ENCODE data around the gene GEMIN4. TPM values are rescaled to one million over a fixed set of nuclear protein-coding genes. Genes with fewer than 3 reads are reported as not detected.
"Not testable (repeated sequence)": the region's sequence is repeated elsewhere in the genome, so short reads cannot be mapped to it uniquely, and the experiment has no call there.

Gene GEMIN4
- total RNA-seq, 6 donors from 2014 or later = 17.6 to 79.6 (median 21.5) TPM

DNA sequence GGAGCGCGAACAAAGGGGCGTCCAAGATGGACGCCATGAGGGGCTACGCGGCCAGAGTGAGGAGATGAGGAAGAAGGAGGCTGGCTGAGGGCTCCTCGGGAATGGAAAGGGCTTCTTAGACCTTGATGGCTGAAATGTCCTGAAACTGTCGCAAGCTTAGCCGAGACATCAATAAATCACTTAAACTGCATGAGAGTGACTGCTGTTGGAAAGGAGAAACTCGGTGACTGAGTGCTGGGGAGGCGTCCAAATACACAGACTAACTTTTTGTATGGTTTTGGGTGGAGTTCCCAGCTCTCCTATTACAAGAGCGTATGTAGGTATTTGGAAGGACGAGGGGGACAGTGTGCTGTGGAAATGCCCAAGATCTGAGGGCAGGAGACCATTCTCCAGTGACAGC, 1.4 kb upstream of the GEMIN4 start:
- Histone ChIP-seq H3K27me3 (no peaks in the 10 kb centered on the region), H3K4me1 (peaks cover 13 to 34% (median 15%) of the 10 kb centered on the region in 4 donors), H3K27ac (no peak overlapping the region), H3K9me3 (no peaks in the 10 kb centered on the region), H3K4me3 (no peak overlapping the region), H3K36me3 (peaks cover 0 to 14% (median 3%) of the 10 kb centered on the region in 4 donors)
- ATAC-seq (ENCODE audit: low FRiP score in 2 of 2) (no peak), DNase-seq (no peak)
- no peak for TF ChIP-seq EP300 (IDR thresholded peaks at IDR 0.05)
- WGBS, 2 donors = 82 to 84% methylated on average over 13 of the region's 13 CpGs

DNA sequence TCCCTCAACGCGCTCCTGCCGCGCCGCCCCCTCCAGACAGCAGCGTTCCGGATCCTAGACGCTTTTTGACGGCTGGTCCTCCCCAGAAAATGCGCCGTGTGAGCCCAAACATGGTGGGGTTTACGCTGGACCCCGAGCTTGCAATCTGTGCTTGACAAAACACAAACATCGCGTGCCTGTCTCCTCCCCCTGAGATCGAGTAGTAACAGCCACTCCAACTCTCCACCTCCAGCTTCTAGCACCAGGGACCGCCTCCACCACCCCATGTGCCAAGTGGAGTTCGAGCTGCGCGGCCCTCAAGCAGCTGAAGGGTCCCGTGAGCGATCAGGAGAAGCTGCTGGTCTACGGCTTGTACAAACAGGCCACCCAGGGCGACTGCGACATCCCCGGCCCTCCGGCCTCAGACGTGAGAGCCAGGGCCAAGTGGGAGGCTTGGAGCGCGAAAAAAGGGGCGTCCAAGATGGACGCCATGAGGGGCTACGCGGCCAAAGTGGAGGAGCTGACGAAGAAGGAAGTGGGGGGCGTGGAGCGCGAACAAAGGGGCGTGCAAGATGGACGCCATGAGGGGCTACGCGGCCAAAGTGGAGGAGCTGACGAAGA, 656 bp upstream of the GEMIN4 start:
- H3K27me3 ChIP-seq = no peaks in the 10 kb centered on the region
- ATAC-seq (ENCODE audit: low FRiP score in 2 of 2) = peak; percentile 84 to 85
- H3K36me3 ChIP-seq = peaks cover 0 to 12% (median 2%) of the 10 kb centered on the region in 4 donors
- TF ChIP-seq POLR2A (IDR thresholded peaks at IDR 0.05) (no peak), POLR2AphosphoS5 (IDR thresholded peaks at IDR 0.05) (peak in 1 of 2 donors; percentile 5)
- 16 to 21% methylated on average over 17 to 40 of the region's 43 CpGs for WGBS, 2 donors
- H3K27ac ChIP-seq = peak overlapping the region; percentile 78 to 93 (median 86)
- peak overlapping the region; percentile 44 to 98 (median 92) for H3K4me3 ChIP-seq
- no peaks in the 10 kb centered on the region for H3K9me3 ChIP-seq
- DNase-seq = peak; percentile 82 to 83
- peaks cover 13 to 34% (median 15%) of the 10 kb centered on the region in 4 donors for H3K4me1 ChIP-seq

DNA sequence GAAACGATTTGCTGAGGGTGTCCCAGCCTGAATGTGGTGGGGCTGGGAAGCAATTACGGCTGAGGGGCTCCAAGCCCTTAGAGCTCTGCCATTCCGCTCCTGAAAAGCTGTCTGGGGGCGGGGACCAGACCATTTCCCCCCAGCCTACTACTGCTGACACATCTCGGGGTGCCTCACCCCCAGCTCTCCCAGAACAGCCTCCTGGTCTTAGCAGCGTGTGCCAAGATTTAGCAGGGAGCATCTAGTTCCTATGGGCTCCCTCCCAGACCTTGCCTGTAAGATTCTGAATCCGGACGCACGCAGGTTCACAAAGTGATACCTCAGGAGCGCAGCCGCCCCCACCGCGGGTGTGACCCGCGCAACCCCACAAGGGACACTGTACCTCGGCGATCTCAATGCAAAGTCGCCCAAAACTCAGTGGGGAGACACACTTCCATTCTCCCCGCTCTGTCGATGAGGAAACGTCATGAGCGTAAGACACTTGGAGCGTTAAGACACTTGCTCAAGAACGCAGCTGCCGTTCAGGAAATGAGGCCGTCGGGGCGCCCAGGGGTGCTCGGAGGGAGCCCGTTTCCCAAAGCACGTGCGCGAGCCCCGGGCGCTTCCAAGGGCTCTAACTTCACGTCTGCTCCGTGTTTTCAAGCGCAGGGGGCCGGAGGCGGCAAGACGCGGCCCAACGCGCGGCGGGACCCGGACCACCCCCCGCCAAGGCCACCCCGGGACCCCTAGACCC, 629 bp downstream of the GEMIN4 start:
- peak in 1 of 2 donors; percentile 40 for DNase-seq
- H3K36me3 ChIP-seq = peaks cover 8 to 17% (median 11%) of the 10 kb centered on the region in 4 donors
- H3K27ac ChIP-seq = peak overlapping the region; percentile 78 to 93 (median 86)
- 1 to 7% methylated on average over 12 to 45 of the region's 49 CpGs for whole genome bisulfite sequencing, 2 donors
- H3K9me3 ChIP-seq = no peaks in the 10 kb centered on the region
- peaks cover 13 to 34% (median 15%) of the 10 kb centered on the region in 4 donors for H3K4me1 ChIP-seq
- ATAC-seq (ENCODE audit: low FRiP score in 2 of 2) = peak; percentile 49 to 68
- no peaks in the 10 kb centered on the region for H3K27me3 ChIP-seq
- peak overlapping the region; percentile 44 to 98 (median 92) for H3K4me3 ChIP-seq
- no peak for TF ChIP-seq POLR2A (IDR thresholded peaks at IDR 0.05)
- TF ChIP-seq, protein P1, sequence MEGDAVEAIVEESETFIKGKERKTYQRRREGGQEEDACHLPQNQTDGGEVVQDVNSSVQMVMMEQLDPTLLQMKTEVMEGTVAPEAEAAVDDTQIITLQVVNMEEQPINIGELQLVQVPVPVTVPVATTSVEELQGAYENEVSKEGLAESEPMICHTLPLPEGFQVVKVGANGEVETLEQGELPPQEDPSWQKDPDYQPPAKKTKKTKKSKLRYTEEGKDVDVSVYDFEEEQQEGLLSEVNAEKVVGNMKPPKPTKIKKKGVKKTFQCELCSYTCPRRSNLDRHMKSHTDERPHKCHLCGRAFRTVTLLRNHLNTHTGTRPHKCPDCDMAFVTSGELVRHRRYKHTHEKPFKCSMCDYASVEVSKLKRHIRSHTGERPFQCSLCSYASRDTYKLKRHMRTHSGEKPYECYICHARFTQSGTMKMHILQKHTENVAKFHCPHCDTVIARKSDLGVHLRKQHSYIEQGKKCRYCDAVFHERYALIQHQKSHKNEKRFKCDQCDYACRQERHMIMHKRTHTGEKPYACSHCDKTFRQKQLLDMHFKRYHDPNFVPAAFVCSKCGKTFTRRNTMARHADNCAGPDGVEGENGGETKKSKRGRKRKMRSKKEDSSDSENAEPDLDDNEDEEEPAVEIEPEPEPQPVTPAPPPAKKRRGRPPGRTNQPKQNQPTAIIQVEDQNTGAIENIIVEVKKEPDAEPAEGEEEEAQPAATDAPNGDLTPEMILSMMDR (IDR thresholded peaks at IDR 0.05) = no peak
- no peak for TF ChIP-seq EP300 (IDR thresholded peaks at IDR 0.05)
- TF ChIP-seq POLR2AphosphoS5 (IDR thresholded peaks at IDR 0.05) = no peak

DNA sequence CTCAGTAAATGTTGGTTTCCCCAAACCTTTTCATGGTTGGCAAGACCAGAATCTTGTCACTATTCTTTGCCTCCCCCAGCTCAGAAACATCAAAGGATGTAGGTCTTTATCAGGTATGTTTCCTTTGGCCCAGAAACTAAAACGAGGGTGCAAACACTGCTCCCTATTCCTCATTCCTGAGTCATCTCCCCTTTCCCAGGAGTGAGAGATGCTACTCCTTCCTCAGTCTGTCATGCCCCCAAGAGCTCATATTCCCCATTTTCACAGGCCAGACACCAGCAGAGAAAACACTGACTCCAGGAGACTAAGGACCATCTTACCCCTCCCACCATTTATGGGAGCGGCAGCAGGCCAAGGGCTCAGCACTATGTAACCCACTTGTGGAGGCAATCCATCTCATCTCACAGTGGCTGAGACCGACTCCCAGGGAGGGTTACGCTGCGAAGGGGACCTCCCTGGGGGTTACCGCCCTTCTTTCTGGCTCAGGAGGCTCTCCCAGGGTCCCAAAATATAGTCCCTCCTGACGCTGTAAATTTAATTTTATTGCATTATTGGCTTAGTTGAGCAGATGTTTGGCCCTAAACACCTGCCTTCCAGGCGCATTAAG, 1.5 kb downstream of the GEMIN4 start:
- Histone ChIP-seq H3K36me3 (peaks cover 13 to 26% (median 19%) of the 10 kb centered on the region in 4 donors), H3K9me3 (no peaks in the 10 kb centered on the region), H3K4me1 (peaks cover 13 to 26% (median 15%) of the 10 kb centered on the region in 4 donors), H3K4me3 (peak overlapping the region in 1 of 4 donors; percentile 95), H3K27me3 (no peaks in the 10 kb centered on the region), H3K27ac (no peak overlapping the region)
- no peak for TF ChIP-seq POLR2A (IDR thresholded peaks at IDR 0.05)
- TF ChIP-seq EP300 (IDR thresholded peaks at IDR 0.05) = no peak
- TF ChIP-seq, protein P1 (IDR thresholded peaks at IDR 0.05) = no peak
- WGBS, 2 donors = 75 to 86% methylated on average over 8 of the region's 8 CpGs
- DNase-seq = no peak
- ATAC-seq (ENCODE audit: low FRiP score in 2 of 2) = no peak

DNA sequence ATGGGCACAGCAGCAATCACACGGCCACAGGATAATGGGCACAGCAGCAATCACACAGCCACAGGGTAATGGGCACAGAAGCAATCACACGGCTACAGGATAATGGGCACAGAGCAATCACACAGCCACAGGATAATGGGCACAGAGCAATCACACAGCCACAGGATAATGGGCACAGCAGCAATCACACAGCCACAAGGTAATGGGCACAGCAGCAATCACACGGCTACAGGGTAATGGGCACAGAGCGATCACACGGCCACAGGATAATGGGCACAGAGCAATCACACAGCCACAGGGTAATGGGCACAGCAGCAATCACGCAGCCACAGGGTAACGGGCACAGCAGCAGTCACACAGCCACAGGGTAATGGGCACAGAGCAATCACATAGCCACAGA, 2.7 kb downstream of the GEMIN4 start:
- not testable (repeated sequence) for H3K4me3 ChIP-seq; ATAC-seq (ENCODE audit: low FRiP score in 2 of 2); H3K9me3 ChIP-seq; H3K27me3 ChIP-seq; H3K27ac ChIP-seq; DNase-seq
- WGBS, 2 donors = 90% methylated on average over 7 of the region's 7 CpGs; no CpG with 5 or more reads in 1 of the 2 donors
- H3K36me3 ChIP-seq = peaks cover 17 to 38% (median 30%) of the 10 kb centered on the region in 4 donors
- peaks cover 13 to 26% (median 15%) of the 10 kb centered on the region in 4 donors for H3K4me1 ChIP-seq

DNA sequence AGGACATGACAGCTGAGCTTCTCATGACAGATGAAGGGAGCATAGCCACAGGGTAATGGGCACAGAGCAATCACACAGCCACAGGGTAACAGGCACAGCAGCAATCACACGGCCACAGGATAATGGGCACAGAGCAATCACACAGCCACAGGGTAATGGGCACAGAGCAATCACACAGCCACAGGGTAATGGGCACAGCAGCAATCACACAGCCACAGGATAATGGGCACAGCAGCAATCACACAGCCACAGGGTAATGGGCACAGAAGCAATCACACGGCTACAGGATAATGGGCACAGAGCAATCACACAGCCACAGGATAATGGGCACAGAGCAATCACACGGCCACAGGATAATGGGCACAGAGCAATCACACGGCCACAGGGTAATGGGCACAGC, 3.5 kb downstream of the GEMIN4 start:
- not testable (repeated sequence) for DNase-seq; ATAC-seq (ENCODE audit: low FRiP score in 2 of 2)

More for the DNA sequence above, 3.5 kb downstream of the GEMIN4 start:
- not testable (repeated sequence) for H3K27me3 ChIP-seq, H3K4me3 ChIP-seq, H3K9me3 ChIP-seq, H3K27ac ChIP-seq
- WGBS, 2 donors = 82 to 100% methylated on average over 4 of the region's 4 CpGs
- H3K36me3 ChIP-seq = peaks cover 17 to 44% (median 32%) of the 10 kb centered on the region in 4 donors
- peaks cover 13 to 26% (median 15%) of the 10 kb centered on the region in 4 donors for H3K4me1 ChIP-seq
